GM23338 (cell line): Measurements from ENCODE around the gene FLNC. TPM values are rescaled to one million over a fixed set of nuclear protein-coding genes. Genes with fewer than 3 reads are reported as not detected.

ENCODE experiments used
- ATAC-seq: fragments of 200-7000 bp; cut with Tn5 transposase; 3 replicates; pipeline ENCODE4 v1.9.1; 2020
- DNase-seq: peaks from one replicate; pipeline ENCODE4 v3.0.0-alpha.2; 2015; ENCODE audit warnings: low spot score
- H2AFZ ChIP-seq: fragments of 200-600 bp; sonication (generic); 2 replicates; pipeline ENCODE4 v1.8.0; 2016; ENCODE audit warnings: antibody characterized with exemption, mild to moderate bottlenecking, moderate library complexity
- H3F3A ChIP-seq: fragments of 200-600 bp; sonication (generic); replicated peaks from 2 replicates; pipeline ENCODE4 v1.8.0; 2017; ENCODE audit warnings: antibody characterized with exemption, mixed run types, low read depth
- H3K27ac ChIP-seq: fragments of 200-600 bp; sonication (generic); 2 replicates; pipeline ENCODE4 v1.6.1; 2016; ENCODE audit warnings: low read depth
- H3K27me3 ChIP-seq: fragments of 200-600 bp; sonication (generic); 2 replicates; pipeline ENCODE4 v1.8.0; 2016; ENCODE audit warnings: mild to moderate bottlenecking, mixed run types, moderate library complexity; ENCODE audit not compliant: insufficient read depth
- H3K36me3 ChIP-seq: fragments of 200-600 bp; sonication (generic); 2 replicates; pipeline ENCODE4 v1.8.0; 2016; ENCODE audit warnings: mild to moderate bottlenecking; ENCODE audit not compliant: insufficient read depth
- H3K4me1 ChIP-seq: fragments of 200-600 bp; sonication (generic); 2 replicates; pipeline ENCODE4 v1.8.0; 2016; ENCODE audit warnings: mild to moderate bottlenecking, moderate library complexity; ENCODE audit not compliant: insufficient read depth
- H3K4me2 ChIP-seq: fragments of 200-600 bp; sonication (generic); 2 replicates; pipeline ENCODE4 v1.7.1; 2017; ENCODE audit warnings: mixed run types
- H3K4me3 ChIP-seq: fragments of 200-600 bp; sonication (generic); 2 replicates; pipeline ENCODE4 v1.6.1; 2016; ENCODE audit warnings: mixed run types
- H3K79me2 ChIP-seq: fragments of 200-600 bp; sonication (generic); replicated peaks from 2 replicates; pipeline ENCODE4 v1.8.0; 2017; ENCODE audit warnings: mild to moderate bottlenecking; ENCODE audit not compliant: insufficient read depth
- H3K9me2 ChIP-seq: fragments of 200-600 bp; sonication (generic); 2 replicates; pipeline ENCODE4 v1.8.0; 2017; ENCODE audit not compliant: insufficient read depth
- H4K20me1 ChIP-seq: fragments of 200-600 bp; sonication (generic); replicated peaks from 2 replicates; pipeline ENCODE4 v1.8.0; 2017; ENCODE audit warnings: mild to moderate bottlenecking; ENCODE audit not compliant: insufficient read depth
- H3K27ac Mint-ChIP-seq: 2 replicates; pipeline ENCODE4 v1.8.0; 2020; ENCODE audit warnings: inconsistent platforms, mild to moderate bottlenecking, moderate library complexity, mixed read lengths
- H3K27me3 Mint-ChIP-seq: 3 replicates; pipeline ENCODE4 v1.8.0; 2022; ENCODE audit warnings: low read depth, mild to moderate bottlenecking, moderate library complexity, mixed read lengths, inconsistent platforms; ENCODE audit not compliant: insufficient read depth, poor library complexity
- H3K36me3 Mint-ChIP-seq: 3 replicates; pipeline ENCODE4 v1.8.0; 2021; ENCODE audit warnings: low read depth, mild to moderate bottlenecking, inconsistent platforms, moderate library complexity, mixed read lengths
- H3K4me1 Mint-ChIP-seq: 3 replicates; pipeline ENCODE4 v1.8.0; 2020; ENCODE audit warnings: mild to moderate bottlenecking, inconsistent platforms, mixed read lengths
- H3K4me3 Mint-ChIP-seq: 3 replicates; pipeline ENCODE4 v1.8.0; 2021; ENCODE audit warnings: moderate library complexity, mild to moderate bottlenecking, inconsistent platforms, mixed read lengths
- H3K9me3 Mint-ChIP-seq: 3 replicates; pipeline ENCODE4 v1.8.0; 2020; ENCODE audit warnings: moderate library complexity, mild to moderate bottlenecking, inconsistent platforms, mixed read lengths
- CREB1 ChIP-seq: fragments of 250-450 bp; sonication (Bioruptor Pico); IDR thresholded peaks from 2 replicates; pipeline ENCODE4 v1.5.0; 2020; ENCODE audit warnings: low read depth, mild to moderate bottlenecking, moderate library complexity
- CTCF ChIP-seq, 2 experiments: fragments of 200-600 bp in 1 of 2; sonication (generic) in 1 of 2; conservative IDR thresholded peaks; 2 replicates each; pipeline versions ENCODE4 v1.5.1 to v1.6.1; 2016 to 2017; ENCODE audit warnings: antibody characterized with exemption in 2 of 2, low read depth in 2 of 2, mild to moderate bottlenecking in 2 of 2, moderate library complexity in 1 of 2
- ETS1 ChIP-seq: IDR thresholded peaks from 2 replicates; pipeline ENCODE4 v1.6.1; 2016; ENCODE audit warnings: antibody characterized with exemption
- EZH2 ChIP-seq: fragments of 200-600 bp; sonication (generic); IDR thresholded peaks from one replicate; pipeline ENCODE4 v1.8.0; 2017; ENCODE audit warnings: antibody characterized with exemption, mild to moderate bottlenecking, low read depth; ENCODE audit not compliant: unreplicated experiment
- EZH2phosphoT487 ChIP-seq: fragments of 200-600 bp; sonication (generic); IDR thresholded peaks from one replicate; pipeline ENCODE4 v1.8.1; 2018; ENCODE audit warnings: antibody characterized with exemption; ENCODE audit not compliant: unreplicated experiment
- JUNB ChIP-seq: IDR thresholded peaks from one replicate; pipeline ENCODE4 v1.6.1; 2016; ENCODE audit warnings: antibody characterized with exemption; ENCODE audit not compliant: unreplicated experiment
- NANOG ChIP-seq: IDR thresholded peaks from 2 replicates; pipeline ENCODE4 v1.6.1; 2016; ENCODE audit warnings: antibody characterized with exemption, borderline replicate concordance
- POLR2AphosphoS5 ChIP-seq: IDR thresholded peaks from 2 replicates; pipeline ENCODE4 v1.6.1; 2016; ENCODE audit warnings: antibody characterized with exemption, low read depth
- REST ChIP-seq: IDR thresholded peaks from one replicate; pipeline ENCODE4 v1.6.1; 2018; ENCODE audit warnings: antibody characterized with exemption; ENCODE audit not compliant: unreplicated experiment
- STAT1 ChIP-seq: IDR thresholded peaks from one replicate; pipeline ENCODE4 v1.6.1; 2016; ENCODE audit warnings: antibody characterized with exemption; ENCODE audit not compliant: unreplicated experiment
- ZNF114 ChIP-seq: fragments of 250-450 bp; sonication (Bioruptor Pico); IDR thresholded peaks from 2 replicates; pipeline ENCODE4 v1.5.0; 2020; ENCODE audit warnings: mild to moderate bottlenecking, moderate library complexity
- ZNF331 ChIP-seq: fragments of 250-450 bp; sonication (Bioruptor Pico); IDR thresholded peaks from 2 replicates; pipeline ENCODE4 v1.5.0; 2020; ENCODE audit warnings: low read depth, mild to moderate bottlenecking, moderate library complexity
- ZNF462 ChIP-seq: fragments of 250-450 bp; sonication (Bioruptor Pico); IDR thresholded peaks from 2 replicates; pipeline ENCODE4 v1.5.0; 2020; ENCODE audit warnings: mild to moderate bottlenecking, moderate library complexity
- polyA plus RNA-seq: library from polyadenylated mRNA; unstranded; fragments of >200 nt; fragmentation: Nextera tagmentation; extraction: Ambion mirVana; gene quantifications from 2 replicates; pipeline ENCODE4 v1.2.1, GENCODE V29; 2016
- total RNA-seq: library from RNA; depleted of rRNA; stranded (reverse); fragments of >200 nt; shearing (Covaris generic); gene quantifications from 2 replicates; pipeline ENCODE4 v1.2.3, GENCODE V29; 2014

The FLNC gene
- total and polyA plus RNA-seq, 2 experiments from 2014 or later: 0.65 to 11.8 TPM

- ATAC-seq: no peak
- Histone ChIP-seq H3K9me2 (no peaks in the 10 kb centered on the region), H3K27ac (no peak overlapping the region), H3K4me1 (no peaks in the 10 kb centered on the region), H3K27me3 (no peaks in the 10 kb centered on the region), H3K4me2 (no peak overlapping the region), H3K36me3 (no peaks in the 10 kb centered on the region), H2AFZ (no peak overlapping the region), H3F3A (0 out of 2 replicates have a peak, but pooled peaks cover 3% of the 10 kb centered on the region), H3K4me3 (no peak overlapping the region), H4K20me1 (no peaks in the 10 kb centered on the region), H3K79me2 (no peaks in the 10 kb centered on the region)
- Mint-ChIP-seq H3K4me1 (peaks cover 12% of the 10 kb centered on the region), H3K9me3 (peaks cover 27% of the 10 kb centered on the region), H3K4me3 (no peak overlapping the region), H3K27me3 (peaks cover 11% of the 10 kb centered on the region), H3K36me3 (peaks cover 7% of the 10 kb centered on the region; the same call in 1 of the 3 replicates), H3K27ac (no peak overlapping the region)
- TF ChIP-seq ETS1 (no peak), EZH2 (no peak), EZH2phosphoT487 (no peak), CTCF (conservative IDR thresholded peaks at IDR 0.05; ENCODE audit: low read depth in 2 of 2) (no peak), ZNF114 (no peak), STAT1 (no peak), ZNF462 (CRISPR knock-in tag) (no peak), POLR2AphosphoS5 (no peak), REST (no peak), ZNF331 (no peak), NANOG (no peak), JUNB (no peak), CREB1 (CRISPR knock-in tag) (no peak)
- DNase-seq: no peak
These were observed 49.1 kb upstream of the FLNC start for GRCh38 chr7:128781126-128781525.
